Lower lobe of right lung (tissue), 2 donors: ENCODE data around the gene FBLN7. TPM values are rescaled to one million over a fixed set of nuclear protein-coding genes. Genes with fewer than 3 reads are reported as not detected.
A peak's percentile ranks its signal among the peaks of the same experiment; 100 is the strongest.

Experiments
- ATAC-seq, 2 donors: fragments of 200-7000 bp; cut with Tn5 transposase; one replicate each; pipeline ENCODE4 v1.9.1; 2020 to 2022; ENCODE audit warnings: mild to moderate bottlenecking in 2 of 2, moderate library complexity in 2 of 2
- DNase-seq: peaks from one replicate; pipeline ENCODE4 v3.0.0-alpha.2; 2020
- H3K27ac ChIP-seq: fragments of 200-600 bp; one replicate; pipeline ENCODE4 v1.8.0; 2022
- H3K27me3 ChIP-seq: fragments of 200-600 bp; one replicate; pipeline ENCODE4 v1.8.0; 2022; ENCODE audit warnings: low read depth
- H3K36me3 ChIP-seq: fragments of 200-600 bp; one replicate; pipeline ENCODE4 v1.8.0; 2022; ENCODE audit warnings: mild to moderate bottlenecking
- H3K4me1 ChIP-seq: fragments of 200-600 bp; one replicate; pipeline ENCODE4 v1.8.0; 2022
- H3K4me3 ChIP-seq: fragments of 200-600 bp; one replicate; pipeline ENCODE4 v1.8.0; 2022; ENCODE audit warnings: mild to moderate bottlenecking
- H3K9me3 ChIP-seq: fragments of 200-600 bp; one replicate; pipeline ENCODE4 v1.8.0; 2022
- intact Hi-C: fragments of 100-400 bp; cut with DNase I; formaldehyde crosslinking; loops from one replicate; pipeline ENCODE4 v1.11.0; 2022
- total RNA-seq: library from RNA; stranded (reverse); fragmentation: NEBNext Ultra II Directional; extraction: Animal tissue kit (Norgen Biotek cat#: 25700); gene quantifications from one replicate; pipeline ENCODE4 v1.2.1, GENCODE V29; 2021
- TF ChIP-seq, protein P1 (sequence below): fragments of 200-600 bp; IDR thresholded peaks from one replicate; pipeline ENCODE4 v1.8.0; 2022; ENCODE audit warnings: antibody characterized with exemption, mild to moderate bottlenecking
- donor health status: DM: no; HTN: yes; CAD: no; lungs with severe emphysema.

Gene FBLN7
- total RNA-seq, 1 donor from 2014 or later: 2.0 TPM

DNA sequence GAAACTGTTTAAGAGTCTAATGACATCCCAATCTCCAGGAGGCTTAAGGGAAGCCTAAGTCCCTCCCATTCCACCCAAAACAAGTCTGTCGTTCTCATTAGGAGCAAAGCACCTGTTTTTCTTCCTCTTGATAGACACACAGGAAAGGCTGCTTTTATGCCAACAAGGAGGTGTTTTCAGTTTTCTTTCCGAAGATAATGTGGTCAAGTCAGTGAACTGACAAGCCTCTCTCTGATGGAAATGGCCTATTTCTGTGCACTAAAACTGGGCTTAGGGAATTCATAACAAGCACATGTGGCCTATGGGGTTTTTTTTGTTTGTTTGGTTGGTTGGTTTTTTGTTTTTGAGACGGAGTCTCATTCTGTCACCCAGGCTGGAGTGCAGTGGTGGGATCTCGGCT lies 36.2 kb downstream of the FBLN7 start:
- H3K36me3 ChIP-seq: no peaks in the 10 kb centered on the region
- no peak overlapping the region for H3K27ac ChIP-seq
- no peaks in the 10 kb centered on the region for H3K9me3 ChIP-seq
- H3K4me1 ChIP-seq: no peaks in the 10 kb centered on the region
- H3K4me3 ChIP-seq: no peak overlapping the region
- intact Hi-C loops: no loop called here
- no peaks in the 10 kb centered on the region for H3K27me3 ChIP-seq
- TF ChIP-seq, protein P1, sequence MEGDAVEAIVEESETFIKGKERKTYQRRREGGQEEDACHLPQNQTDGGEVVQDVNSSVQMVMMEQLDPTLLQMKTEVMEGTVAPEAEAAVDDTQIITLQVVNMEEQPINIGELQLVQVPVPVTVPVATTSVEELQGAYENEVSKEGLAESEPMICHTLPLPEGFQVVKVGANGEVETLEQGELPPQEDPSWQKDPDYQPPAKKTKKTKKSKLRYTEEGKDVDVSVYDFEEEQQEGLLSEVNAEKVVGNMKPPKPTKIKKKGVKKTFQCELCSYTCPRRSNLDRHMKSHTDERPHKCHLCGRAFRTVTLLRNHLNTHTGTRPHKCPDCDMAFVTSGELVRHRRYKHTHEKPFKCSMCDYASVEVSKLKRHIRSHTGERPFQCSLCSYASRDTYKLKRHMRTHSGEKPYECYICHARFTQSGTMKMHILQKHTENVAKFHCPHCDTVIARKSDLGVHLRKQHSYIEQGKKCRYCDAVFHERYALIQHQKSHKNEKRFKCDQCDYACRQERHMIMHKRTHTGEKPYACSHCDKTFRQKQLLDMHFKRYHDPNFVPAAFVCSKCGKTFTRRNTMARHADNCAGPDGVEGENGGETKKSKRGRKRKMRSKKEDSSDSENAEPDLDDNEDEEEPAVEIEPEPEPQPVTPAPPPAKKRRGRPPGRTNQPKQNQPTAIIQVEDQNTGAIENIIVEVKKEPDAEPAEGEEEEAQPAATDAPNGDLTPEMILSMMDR: no peak
- DNase-seq: no peak
- no peak for ATAC-seq

DNA sequence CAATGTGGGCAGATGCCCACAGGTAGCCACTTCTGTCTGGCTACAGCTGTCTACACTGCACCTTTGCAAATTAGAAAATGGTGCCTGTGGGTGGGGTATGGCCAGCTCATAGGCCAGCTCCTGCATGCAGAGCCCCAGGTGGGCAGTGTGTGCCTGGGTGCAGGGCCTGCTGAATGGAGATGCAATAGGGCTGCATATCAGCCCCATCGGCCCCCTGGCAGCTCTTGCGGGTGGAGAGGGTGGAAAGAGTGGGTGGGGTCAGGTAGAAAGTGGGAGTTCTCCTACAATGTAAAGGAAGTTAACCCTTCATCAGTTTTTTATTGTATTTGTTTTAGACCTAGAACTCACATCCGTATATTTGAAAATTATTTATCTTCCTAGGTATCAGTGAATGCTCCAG lies 37.1 kb downstream of the FBLN7 start:
- Histone ChIP-seq H3K27ac (no peak overlapping the region), H3K9me3 (no peaks in the 10 kb centered on the region), H3K4me3 (no peak overlapping the region), H3K4me1 (no peaks in the 10 kb centered on the region), H3K36me3 (no peaks in the 10 kb centered on the region), H3K27me3 (no peaks in the 10 kb centered on the region)
- TF ChIP-seq, protein P1: no peak
- intact Hi-C loops: no loop called here
- DNase-seq (no peak), ATAC-seq (no peak)

DNA sequence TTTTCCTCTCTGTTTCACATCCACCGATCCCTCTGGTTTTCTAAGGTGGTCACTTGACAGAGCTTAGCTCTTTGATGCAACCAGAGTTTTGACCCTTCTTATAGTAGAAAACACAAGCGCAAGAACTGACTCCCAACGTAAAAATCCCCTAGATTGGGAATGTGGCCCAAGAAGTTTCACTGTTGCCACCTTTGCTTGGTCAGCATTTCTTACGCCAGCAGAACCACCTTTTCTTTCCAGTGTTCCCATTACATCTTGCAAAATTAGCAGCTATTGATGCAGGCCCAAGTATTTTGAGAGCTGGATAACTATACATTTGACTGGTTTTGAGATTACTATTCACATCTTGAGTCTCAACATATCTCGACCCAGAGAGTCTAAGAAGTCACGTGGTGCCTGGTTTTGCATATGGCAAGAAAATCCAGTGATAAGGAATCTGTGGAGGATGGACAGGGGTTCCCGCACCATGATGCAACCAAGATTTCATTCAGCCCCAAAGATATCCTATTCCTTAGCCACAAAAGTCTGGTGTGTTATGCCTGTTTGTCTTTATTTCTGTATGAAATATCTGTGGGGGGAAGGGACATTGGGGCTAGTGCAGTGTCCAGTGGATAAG lies 37.9 kb downstream of the FBLN7 start:
- no peak for DNase-seq
- intact Hi-C loops: no loop called here
- no peak for ATAC-seq
- Histone ChIP-seq H3K9me3 (no peaks in the 10 kb centered on the region), H3K27me3 (no peaks in the 10 kb centered on the region), H3K27ac (no peak overlapping the region), H3K36me3 (no peaks in the 10 kb centered on the region), H3K4me1 (no peaks in the 10 kb centered on the region), H3K4me3 (no peak overlapping the region)
- TF ChIP-seq, protein P1: no peak

DNA sequence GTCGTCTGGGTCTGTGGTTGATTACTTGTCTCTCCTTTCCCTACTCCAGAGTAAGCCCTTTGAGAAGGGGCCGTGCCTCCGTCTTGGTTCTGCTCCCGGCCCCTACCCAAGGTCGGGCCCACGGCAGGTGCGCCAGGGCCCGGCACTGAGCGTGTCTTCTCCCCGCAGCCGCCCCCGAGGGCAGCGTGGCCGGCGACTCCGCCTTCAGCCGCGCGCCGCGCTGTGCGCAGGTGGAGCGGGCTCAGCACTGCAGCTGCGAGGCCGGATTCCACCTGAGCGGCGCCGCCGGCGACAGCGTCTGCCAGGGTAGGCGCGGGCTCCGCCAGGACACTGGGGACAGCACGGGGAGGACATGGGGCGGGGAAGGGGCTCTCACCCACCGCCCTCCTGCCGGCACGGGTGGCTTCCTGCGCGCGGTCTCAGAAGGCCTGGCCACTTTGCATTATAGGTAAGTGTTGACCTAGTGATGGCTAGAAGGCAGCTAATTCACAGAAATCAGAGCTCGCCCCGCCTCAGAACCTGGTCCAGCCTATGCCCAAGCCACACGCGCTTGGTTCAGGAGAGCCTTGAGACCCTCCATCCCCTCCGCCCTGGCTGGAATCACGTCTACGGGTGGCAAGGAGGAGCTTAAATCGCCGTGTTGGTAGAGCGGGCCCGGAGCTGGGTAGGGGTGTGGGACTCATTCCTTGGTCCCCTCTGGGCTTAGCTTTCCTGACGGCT lies 43.5 kb downstream of the FBLN7 start:
- peaks cover 4% of the 10 kb centered on the region for H3K27me3 ChIP-seq
- no peak overlapping the region for H3K27ac ChIP-seq
- H3K9me3 ChIP-seq: no peaks in the 10 kb centered on the region
- DNase-seq (no peak), ATAC-seq (peak; percentile 49 to 77)
- intact Hi-C loops: no loop called here
- no peaks in the 10 kb centered on the region for H3K36me3 ChIP-seq
- TF ChIP-seq, protein P1: no peak
- no peak overlapping the region for H3K4me3 ChIP-seq
- no peaks in the 10 kb centered on the region for H3K4me1 ChIP-seq

DNA sequence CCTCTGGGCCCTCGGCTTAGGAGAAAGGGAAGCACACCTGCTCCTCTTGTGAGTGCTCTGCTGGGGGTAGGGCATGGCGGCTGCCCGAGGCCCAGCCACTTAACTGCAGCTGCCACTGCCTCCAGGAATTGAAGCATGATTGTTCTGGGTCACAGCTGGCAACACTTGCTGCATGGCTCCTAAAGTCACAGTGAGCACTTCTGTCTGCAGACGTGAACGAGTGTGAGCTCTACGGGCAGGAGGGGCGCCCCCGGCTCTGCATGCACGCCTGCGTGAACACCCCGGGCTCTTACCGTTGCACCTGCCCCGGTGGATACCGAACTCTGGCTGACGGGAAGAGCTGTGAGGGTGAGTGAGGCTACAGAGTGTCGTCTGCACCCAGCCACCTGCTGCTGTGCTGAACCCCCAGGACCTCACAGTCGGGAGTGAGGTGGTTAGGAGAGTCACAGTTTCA lies 44.4 kb downstream of the FBLN7 start:
- DNase-seq (no peak), ATAC-seq (no peak)
- TF ChIP-seq, protein P1: no peak
- intact Hi-C loops: no loop called here
- Histone ChIP-seq H3K4me3 (no peak overlapping the region), H3K9me3 (no peaks in the 10 kb centered on the region), H3K4me1 (no peaks in the 10 kb centered on the region), H3K27me3 (peaks cover 4% of the 10 kb centered on the region), H3K27ac (no peak overlapping the region), H3K36me3 (no peaks in the 10 kb centered on the region)
